ENCODE measurements around the gene CCDC188. TPM values are rescaled to one million over a fixed set of nuclear protein-coding genes. Genes with fewer than 3 reads are reported as not detected.

The CCDC188 gene
- total and polyA plus RNA-seq, 2 of the 13 experiments (the other 11 are each of a cell fraction or from before 2014, with no cell fraction given): not detected

DNA sequence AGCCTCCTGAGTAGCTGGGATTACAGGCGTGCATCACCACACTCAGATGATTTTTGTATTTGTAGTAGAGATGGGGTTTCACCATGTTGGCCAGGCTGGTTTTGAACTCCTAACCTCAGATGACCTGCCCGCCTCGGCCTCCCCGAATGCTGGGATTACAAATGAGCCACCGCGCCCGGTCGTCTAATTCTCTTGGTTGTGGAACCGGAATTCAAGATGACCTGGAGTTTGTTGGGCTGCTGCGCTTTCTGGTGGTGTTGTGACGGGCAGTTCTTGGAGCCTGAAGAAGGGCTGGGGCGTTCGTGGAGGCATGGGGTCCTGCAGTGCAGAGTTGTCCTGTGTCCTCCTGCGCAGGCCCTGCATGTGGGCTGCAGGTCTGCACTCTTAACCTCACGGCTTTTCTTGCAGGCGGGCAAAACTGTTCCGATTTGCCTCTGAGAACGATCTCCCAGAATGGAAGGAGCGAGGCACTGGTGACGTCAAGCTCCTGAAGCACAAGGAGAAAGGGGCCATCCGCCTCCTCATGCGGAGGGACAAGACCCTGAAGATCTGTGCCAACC is 28.9 kb downstream of the CCDC188 start:
- FAIRE-seq: no peak

More for the DNA sequence above, 28.9 kb downstream of the CCDC188 start:
- no peak overlapping the region for H3K4me2 ChIP-seq (ENCODE audit: low read depth, low read length)
- TF ChIP-seq ZNF230 (CRISPR knock-in tag; IDR thresholded peaks at IDR 0.05): no peak
- TF ChIP-seq MXD1 (CRISPR knock-in tag; IDR thresholded peaks at IDR 0.05): no peak
- TF ChIP-seq POLR2AphosphoS5 (IDR thresholded peaks at IDR 0.05; ENCODE audit: low read depth, low read length): no peak
- no peak for TF ChIP-seq ADNP (CRISPR knock-in tag; IDR thresholded peaks at IDR 0.05)
- TF ChIP-seq ETV5 (CRISPR knock-in tag; IDR thresholded peaks at IDR 0.05; ENCODE audit: borderline replicate concordance): no peak
- TF ChIP-seq ZNF788 (CRISPR knock-in tag; IDR thresholded peaks at IDR 0.05; ENCODE audit: borderline replicate concordance): no peak
- TF ChIP-seq SMAD9 (CRISPR knock-in tag; IDR thresholded peaks at IDR 0.05): no peak
- TF ChIP-seq CREM (IDR thresholded peaks at IDR 0.05): no peak
- no peak for TF ChIP-seq CREM (CRISPR knock-in tag; IDR thresholded peaks at IDR 0.05)
- no peak for TF ChIP-seq ZNF446 (CRISPR knock-in tag; IDR thresholded peaks at IDR 0.05)
- no peak for TF ChIP-seq ZFY (CRISPR knock-in tag; IDR thresholded peaks at IDR 0.05)
- TF ChIP-seq NFYB (CRISPR knock-in tag; IDR thresholded peaks at IDR 0.05): no peak
- TF ChIP-seq, protein P1, sequence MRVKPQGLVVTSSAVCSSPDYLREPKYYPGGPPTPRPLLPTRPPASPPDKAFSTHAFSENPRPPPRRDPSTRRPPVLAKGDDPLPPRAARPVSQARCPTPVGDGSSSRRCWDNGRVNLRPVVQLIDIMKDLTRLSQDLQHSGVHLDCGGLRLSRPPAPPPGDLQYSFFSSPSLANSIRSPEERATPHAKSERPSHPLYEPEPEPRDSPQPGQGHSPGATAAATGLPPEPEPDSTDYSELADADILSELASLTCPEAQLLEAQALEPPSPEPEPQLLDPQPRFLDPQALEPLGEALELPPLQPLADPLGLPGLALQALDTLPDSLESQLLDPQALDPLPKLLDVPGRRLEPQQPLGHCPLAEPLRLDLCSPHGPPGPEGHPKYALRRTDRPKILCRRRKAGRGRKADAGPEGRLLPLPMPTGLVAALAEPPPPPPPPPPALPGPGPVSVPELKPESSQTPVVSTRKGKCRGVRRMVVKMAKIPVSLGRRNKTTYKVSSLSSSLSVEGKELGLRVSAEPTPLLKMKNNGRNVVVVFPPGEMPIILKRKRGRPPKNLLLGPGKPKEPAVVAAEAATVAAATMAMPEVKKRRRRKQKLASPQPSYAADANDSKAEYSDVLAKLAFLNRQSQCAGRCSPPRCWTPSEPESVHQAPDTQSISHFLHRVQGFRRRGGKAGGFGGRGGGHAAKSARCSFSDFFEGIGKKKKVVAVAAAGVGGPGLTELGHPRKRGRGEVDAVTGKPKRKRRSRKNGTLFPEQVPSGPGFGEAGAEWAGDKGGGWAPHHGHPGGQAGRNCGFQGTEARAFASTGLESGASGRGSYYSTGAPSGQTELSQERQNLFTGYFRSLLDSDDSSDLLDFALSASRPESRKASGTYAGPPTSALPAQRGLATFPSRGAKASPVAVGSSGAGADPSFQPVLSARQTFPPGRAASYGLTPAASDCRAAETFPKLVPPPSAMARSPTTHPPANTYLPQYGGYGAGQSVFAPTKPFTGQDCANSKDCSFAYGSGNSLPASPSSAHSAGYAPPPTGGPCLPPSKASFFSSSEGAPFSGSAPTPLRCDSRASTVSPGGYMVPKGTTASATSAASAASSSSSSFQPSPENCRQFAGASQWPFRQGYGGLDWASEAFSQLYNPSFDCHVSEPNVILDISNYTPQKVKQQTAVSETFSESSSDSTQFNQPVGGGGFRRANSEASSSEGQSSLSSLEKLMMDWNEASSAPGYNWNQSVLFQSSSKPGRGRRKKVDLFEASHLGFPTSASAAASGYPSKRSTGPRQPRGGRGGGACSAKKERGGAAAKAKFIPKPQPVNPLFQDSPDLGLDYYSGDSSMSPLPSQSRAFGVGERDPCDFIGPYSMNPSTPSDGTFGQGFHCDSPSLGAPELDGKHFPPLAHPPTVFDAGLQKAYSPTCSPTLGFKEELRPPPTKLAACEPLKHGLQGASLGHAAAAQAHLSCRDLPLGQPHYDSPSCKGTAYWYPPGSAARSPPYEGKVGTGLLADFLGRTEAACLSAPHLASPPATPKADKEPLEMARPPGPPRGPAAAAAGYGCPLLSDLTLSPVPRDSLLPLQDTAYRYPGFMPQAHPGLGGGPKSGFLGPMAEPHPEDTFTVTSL (CRISPR knock-in tag; IDR thresholded peaks at IDR 0.05; ENCODE audit: borderline replicate concordance): no peak
- no peak for TF ChIP-seq MEF2D (CRISPR knock-in tag; IDR thresholded peaks at IDR 0.05)
- no peak for TF ChIP-seq MLXIP (CRISPR knock-in tag; IDR thresholded peaks at IDR 0.05; ENCODE audit: borderline replicate concordance)
- peaks cover 48% of the 10 kb centered on the region for H3K79me2 ChIP-seq (ENCODE audit: insufficient read depth, low read length)
- CTCF ChIA-PET (ENCODE audit: low intra/inter-chr PET ratio, low total read pairs): no interaction called here
- no TSS peak for BruUV-seq (replicated peaks)
- peaks cover 41% of the 10 kb centered on the region for H3K4me1 ChIP-seq (ENCODE audit: insufficient read depth, low read length)
- in situ Hi-C loops (cut with HindIII; ENCODE audit: extremely low pct_ligation_motif_present, low pct_unique_long_range_greater_than_20kb): no loop called here
- peaks cover 30 to 73% of the 10 kb centered on the region in 2 experiments for H3K36me3 ChIP-seq (replicated peaks in 1 of 2; ENCODE audit: control insufficient read depth in 1 of 2, insufficient read depth in 2 of 2, low read length in 2 of 2)
- ATAC-seq (no peak), DNase-seq (ENCODE audit: low spot score) (no peak)
- intact Hi-C loops (cut with micrococcal nuclease; ENCODE audit: unreplicated experiment): no loop called here
- no peaks in the 10 kb centered on the region for H3K9me3 ChIP-seq (ENCODE audit: low read length)
- H2AFZ ChIP-seq (ENCODE audit: low read length): no peak overlapping the region
- no peak overlapping the region for H3K9ac ChIP-seq (ENCODE audit: insufficient read depth, low read depth, low read length)
- H3K4me3 ChIP-seq (replicated peaks in 1 of 3; ENCODE audit: insufficient read depth in 1 of 3, low read depth in 2 of 3, low read length in 3 of 3): no peak overlapping the region
- POLR2A ChIA-PET: no interaction called here
- WGBS (ENCODE audit: low lambda C conversion rate): 99% methylated on average over 14 of the region's 22 CpGs
- 0 out of 2 replicates have a peak, but pooled peaks cover 6% of the 10 kb centered on the region for H4K20me1 ChIP-seq (ENCODE audit: insufficient read depth, low read length)
- no peak overlapping the region for H3K27ac ChIP-seq (ENCODE audit: extremely low read length, insufficient read depth, low read length)
- H3K27me3 ChIP-seq (ENCODE audit: control insufficient read depth in 1 of 2, insufficient read depth in 2 of 2, low read length in 2 of 2): no peaks in the 10 kb centered on the region; a peak in 1 of 5 replicates
